CD14-positive monocyte (primary cell): ENCODE results near the gene GRM4. TPM values are rescaled to one million over a fixed set of nuclear protein-coding genes. Genes with fewer than 3 reads are reported as not detected.

ENCODE experiments used
- DNase-seq, 3 donors: peaks; one replicate each; pipeline ENCODE4 v3.0.0-alpha.2; 2011 to 2022
- H2AFZ ChIP-seq: 2 replicates; pipeline ENCODE4 v1.6.0; 2012; ENCODE audit warnings: mild to moderate bottlenecking, low read depth, low read length, inconsistent platforms; ENCODE audit not compliant: insufficient read depth, poor library complexity, severe bottlenecking
- H3K27ac ChIP-seq, 2 donors: 1 replicate in 1 of 2; 2 replicates in 1 of 2; pipeline ENCODE4 v1.5.1; 2012 to 2013; ENCODE audit warnings: low read length in 2 of 2, control low read depth in 1 of 2, inconsistent platforms in 1 of 2, low read depth in 1 of 2, mild to moderate bottlenecking in 1 of 2
- H3K27me3 ChIP-seq, 2 donors: one replicate each; pipeline versions ENCODE4 v1.6.0 to v1.6.1; 2011 to 2013; ENCODE audit warnings: low read length in 2 of 2; ENCODE audit not compliant: control insufficient read depth in 2 of 2, insufficient read depth in 2 of 2
- H3K36me3 ChIP-seq, 2 donors: replicated peaks in 1 of 2; 1 replicate in 1 of 2; 2 replicates in 1 of 2; pipeline versions ENCODE4 v1.5.1 to v1.6.1; 2012 to 2013; ENCODE audit warnings: low read length in 2 of 2, control low read depth in 1 of 2, inconsistent platforms in 1 of 2, mild to moderate bottlenecking in 1 of 2; ENCODE audit not compliant: insufficient read depth in 2 of 2, control insufficient read depth in 1 of 2
- H3K4me1 ChIP-seq, 2 donors: 1 replicate in 1 of 2; 2 replicates in 1 of 2; pipeline versions ENCODE4 v1.5.1 to v1.6.1; 2012 to 2013; ENCODE audit warnings: low read length in 2 of 2, control low read depth in 1 of 2, inconsistent platforms in 1 of 2, mild to moderate bottlenecking in 1 of 2, moderate library complexity in 1 of 2; ENCODE audit not compliant: insufficient read depth in 2 of 2, control insufficient read depth in 1 of 2
- H3K4me2 ChIP-seq: replicated peaks from 2 replicates; pipeline ENCODE3; 2012; ENCODE audit warnings: low read length, moderate library complexity, mild to moderate bottlenecking; ENCODE audit not compliant: poor library complexity, severe bottlenecking; ENCODE audit errors: extremely low read depth
- H3K4me3 ChIP-seq, 3 experiments: fragments of 200-600 bp in 1 of 3; sonication (generic) in 1 of 3; replicated peaks in 1 of 3; 1 replicate in 2 of 3; 2 replicates in 1 of 3; pipeline ENCODE4 v1.5.1; 2011 to 2013; ENCODE audit warnings: low read length in 3 of 3, mild to moderate bottlenecking in 3 of 3, control low read depth in 2 of 3, low read depth in 2 of 3, inconsistent platforms in 1 of 3, moderate library complexity in 1 of 3
- H3K79me2 ChIP-seq: 2 replicates; pipeline ENCODE4 v1.6.0; 2012; ENCODE audit warnings: mild to moderate bottlenecking, control low read depth, inconsistent platforms, low read length, moderate library complexity; ENCODE audit not compliant: insufficient read depth
- H3K9ac ChIP-seq: 2 replicates; pipeline ENCODE4 v1.6.0; 2017; ENCODE audit warnings: low read length, mild to moderate bottlenecking; ENCODE audit not compliant: insufficient read depth, poor library complexity, severe bottlenecking
- H3K9me3 ChIP-seq, 2 donors: replicated peaks in 1 of 2; 1 replicate in 1 of 2; 2 replicates in 1 of 2; pipeline versions ENCODE4 v1.5.1 to v1.6.1; 2012 to 2013; ENCODE audit warnings: low read length in 2 of 2, control low read depth in 1 of 2; ENCODE audit not compliant: control insufficient read depth in 1 of 2, insufficient read depth in 1 of 2
- H4K20me1 ChIP-seq: 2 replicates; pipeline ENCODE4 v1.6.0; 2012; ENCODE audit warnings: mild to moderate bottlenecking, low read length, control low read depth, moderate library complexity; ENCODE audit not compliant: insufficient read depth
- H3K27ac Mint-ChIP-seq, 7 donors: one replicate each; pipeline ENCODE4 v1.8.0; 2020; ENCODE audit warnings: mild to moderate bottlenecking in 7 of 7, mixed read lengths in 7 of 7, moderate library complexity in 6 of 7, inconsistent platforms in 2 of 7
- H3K27me3 Mint-ChIP-seq, 3 donors: one replicate each; pipeline ENCODE4 v1.8.0; 2021 to 2022; ENCODE audit warnings: low read depth in 3 of 3, mild to moderate bottlenecking in 3 of 3, mixed read lengths in 3 of 3, moderate library complexity in 3 of 3, inconsistent platforms in 1 of 3
- H3K36me3 Mint-ChIP-seq, 2 donors: one replicate each; pipeline ENCODE4 v1.8.0; 2020; ENCODE audit warnings: mixed read lengths in 2 of 2, inconsistent platforms in 1 of 2, mild to moderate bottlenecking in 1 of 2
- H3K4me1 Mint-ChIP-seq: one replicate; pipeline ENCODE4 v1.8.0; 2020; ENCODE audit warnings: mild to moderate bottlenecking, mixed read lengths
- H3K4me3 Mint-ChIP-seq, 2 donors: one replicate each; pipeline ENCODE4 v1.8.0; 2020; ENCODE audit warnings: mild to moderate bottlenecking in 2 of 2, mixed read lengths in 2 of 2, moderate library complexity in 1 of 2
- H3K9me3 Mint-ChIP-seq, 7 donors: one replicate each; pipeline ENCODE4 v1.8.0; 2020 to 2022; ENCODE audit warnings: mixed read lengths in 7 of 7, mild to moderate bottlenecking in 6 of 7, moderate library complexity in 6 of 7, inconsistent platforms in 2 of 7
- WGBS: methylation state at CpG from one replicate; pipeline ENCODE4 v1.1.5; 2013; ENCODE audit warnings: missing lambda C conversion rate; ENCODE audit not compliant: insufficient coverage; 5-methylcytosine and 5-hydroxymethylcytosine counted together
- intact Hi-C, 2 donors: fragments of 100-400 bp; cut with micrococcal nuclease; formaldehyde crosslinking; loops; one replicate each; pipeline versions ENCODE4 v1.15.0 to v1.15.1; 2023
- polyA plus RNA-seq, 3 donors: library from polyadenylated mRNA; depleted of rRNA in 1 of 3; unstranded in 2 of 3; stranded (reverse) in 1 of 3; fragments of 300-500 nt in 2 of 3; fragments of >200 nt in 1 of 3; fragmentation: Illumina TruSeq in 2 of 3; gene quantifications; 1 replicate in 2 of 3; 2 replicates in 1 of 3; pipeline ENCODE4 v1.2.3, GENCODE V29; 2012 to 2021
- TF ChIP-seq, protein P1 (sequence below): fragments of 200-600 bp; IDR thresholded peaks from one replicate; pipeline ENCODE4 v1.8.0; 2022; ENCODE audit warnings: antibody characterized with exemption, mild to moderate bottlenecking

Gene GRM4
- polyA plus RNA-seq, 3 donors: not detected

DNA sequence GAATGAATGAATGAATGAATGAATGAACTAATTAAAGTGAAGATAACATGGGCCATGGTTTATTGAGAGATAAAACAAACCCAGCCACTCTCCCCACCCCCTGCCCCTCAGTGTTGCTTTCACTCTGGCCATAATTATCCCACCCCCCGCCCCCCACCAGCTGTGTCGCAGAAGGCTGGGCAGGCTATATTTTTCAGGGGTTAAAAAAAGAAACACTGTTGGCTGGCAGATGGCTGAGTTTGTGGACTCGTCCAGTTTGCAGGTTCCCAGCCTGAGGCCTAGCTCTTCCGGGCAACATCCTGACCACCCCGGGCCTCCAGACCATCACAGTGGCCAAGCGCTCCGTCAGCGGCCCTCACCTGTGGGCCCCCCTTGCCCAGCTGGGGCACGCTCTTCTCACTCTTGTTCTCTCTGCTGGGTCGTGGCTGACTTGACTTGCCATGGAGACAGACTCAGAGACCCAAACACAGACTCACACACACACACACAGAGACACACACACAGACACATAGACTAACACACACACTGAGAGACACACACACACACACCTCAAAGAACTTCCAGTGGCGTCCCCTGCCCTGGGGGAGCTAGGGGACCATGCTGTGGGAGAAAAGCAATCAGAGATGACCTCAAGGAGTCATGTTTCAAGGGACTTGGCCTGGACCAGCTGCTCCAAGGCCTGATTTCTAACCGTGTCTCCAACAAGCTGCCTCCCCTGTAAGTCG, 2.2 kb upstream of the GRM4 start:
- Histone ChIP-seq H3K4me3 (no peak overlapping the region), H3K27me3 (peaks cover 21 to 76% of the 10 kb centered on the region in 2 donors), H3K9me3 (peaks cover 0 to 9% of the 10 kb centered on the region in 2 donors), H3K36me3 (no peaks in the 10 kb centered on the region), H2AFZ (no peak overlapping the region), H3K4me2 (no peak overlapping the region), H3K27ac (no peak overlapping the region), H3K79me2 (no peaks in the 10 kb centered on the region), H4K20me1 (no peaks in the 10 kb centered on the region), H3K9ac (no peak overlapping the region), H3K4me1 (no peaks in the 10 kb centered on the region)
- 85% methylated on average over 10 of the region's 13 CpGs for WGBS
- H3K9me3 Mint-ChIP-seq: peaks cover 0 to 5% (median 0%) of the 10 kb centered on the region in 7 donors
- H3K4me1 Mint-ChIP-seq: peaks cover 2% of the 10 kb centered on the region
- H3K27ac Mint-ChIP-seq: no peak overlapping the region
- no peaks in the 10 kb centered on the region for H3K36me3 Mint-ChIP-seq
- peaks cover 61 to 92% (median 73%) of the 10 kb centered on the region in 3 donors for H3K27me3 Mint-ChIP-seq
- no peak for DNase-seq
- H3K4me3 Mint-ChIP-seq: peak overlapping the region in 1 of 2 donors; percentile 26
- TF ChIP-seq, protein P1, sequence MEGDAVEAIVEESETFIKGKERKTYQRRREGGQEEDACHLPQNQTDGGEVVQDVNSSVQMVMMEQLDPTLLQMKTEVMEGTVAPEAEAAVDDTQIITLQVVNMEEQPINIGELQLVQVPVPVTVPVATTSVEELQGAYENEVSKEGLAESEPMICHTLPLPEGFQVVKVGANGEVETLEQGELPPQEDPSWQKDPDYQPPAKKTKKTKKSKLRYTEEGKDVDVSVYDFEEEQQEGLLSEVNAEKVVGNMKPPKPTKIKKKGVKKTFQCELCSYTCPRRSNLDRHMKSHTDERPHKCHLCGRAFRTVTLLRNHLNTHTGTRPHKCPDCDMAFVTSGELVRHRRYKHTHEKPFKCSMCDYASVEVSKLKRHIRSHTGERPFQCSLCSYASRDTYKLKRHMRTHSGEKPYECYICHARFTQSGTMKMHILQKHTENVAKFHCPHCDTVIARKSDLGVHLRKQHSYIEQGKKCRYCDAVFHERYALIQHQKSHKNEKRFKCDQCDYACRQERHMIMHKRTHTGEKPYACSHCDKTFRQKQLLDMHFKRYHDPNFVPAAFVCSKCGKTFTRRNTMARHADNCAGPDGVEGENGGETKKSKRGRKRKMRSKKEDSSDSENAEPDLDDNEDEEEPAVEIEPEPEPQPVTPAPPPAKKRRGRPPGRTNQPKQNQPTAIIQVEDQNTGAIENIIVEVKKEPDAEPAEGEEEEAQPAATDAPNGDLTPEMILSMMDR: no peak
- intact Hi-C loops: no loop called here

DNA sequence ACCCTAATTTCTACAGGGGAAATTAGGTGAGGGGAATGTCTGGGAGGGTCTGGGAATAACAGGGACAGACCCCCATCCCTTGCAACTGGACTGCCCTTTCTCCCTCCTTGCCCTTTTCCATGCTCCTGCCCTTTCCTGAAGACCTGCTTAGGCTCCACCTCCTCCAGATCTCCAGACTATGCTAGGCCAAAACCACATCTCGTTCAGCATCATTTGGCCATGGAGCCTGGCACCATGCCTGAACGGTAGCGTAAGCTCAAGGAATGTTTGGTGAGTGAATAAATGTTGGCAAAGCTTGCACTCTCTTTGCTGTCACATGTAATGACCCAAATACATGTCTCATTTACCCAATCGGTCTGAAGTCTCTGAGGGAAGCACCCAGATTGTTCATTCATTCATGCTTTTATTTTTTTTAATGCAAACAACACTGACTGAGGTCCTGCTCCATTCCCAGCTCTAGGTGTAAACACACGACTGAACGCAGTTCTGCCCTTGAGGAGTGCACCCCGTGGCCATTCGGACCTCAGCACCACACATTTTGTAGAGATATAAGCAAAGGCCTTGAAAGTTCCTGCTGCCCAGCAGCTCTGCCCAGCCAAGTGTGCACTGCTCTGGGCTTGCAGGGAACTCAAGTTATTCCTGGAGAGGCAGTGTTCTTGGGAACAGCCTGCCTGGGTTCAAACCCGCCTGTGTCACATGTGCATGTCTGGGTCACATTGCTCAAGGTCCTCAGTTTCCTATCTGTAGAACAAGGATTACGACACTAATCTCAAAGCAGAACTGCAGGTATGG, 1.1 kb upstream of the GRM4 start:
- H4K20me1 ChIP-seq: no peaks in the 10 kb centered on the region
- Mint-ChIP-seq H3K27ac (no peak overlapping the region), H3K36me3 (peaks cover 0 to 2% of the 10 kb centered on the region in 2 donors), H3K27me3 (peaks cover 68 to 92% (median 74%) of the 10 kb centered on the region in 3 donors), H3K4me3 (peak overlapping the region in 1 of 2 donors; percentile 78), H3K9me3 (peaks cover 0 to 6% (median 1%) of the 10 kb centered on the region in 7 donors), H3K4me1 (peaks cover 2% of the 10 kb centered on the region)
- TF ChIP-seq, protein P1: no peak
- no peaks in the 10 kb centered on the region for H3K79me2 ChIP-seq
- peaks cover 0 to 17% of the 10 kb centered on the region in 2 donors for H3K9me3 ChIP-seq
- H3K4me2 ChIP-seq: no peak overlapping the region
- intact Hi-C loops: no loop called here
- 83% methylated on average over 7 of the region's 10 CpGs for WGBS
- no peak overlapping the region for H2AFZ ChIP-seq
- H3K27me3 ChIP-seq: peaks cover 24 to 79% of the 10 kb centered on the region in 2 donors
- H3K36me3 ChIP-seq: no peaks in the 10 kb centered on the region
- H3K4me1 ChIP-seq: no peaks in the 10 kb centered on the region
- no peak overlapping the region for H3K27ac ChIP-seq
- no peak overlapping the region for H3K9ac ChIP-seq
- DNase-seq: no peak
- no peak overlapping the region for H3K4me3 ChIP-seq
